ENCODE results near the gene COL27A1.

- TF ChIP-seq CTCF (optimal IDR thresholded peaks at IDR 0.05 in 1 of 3, IDR thresholded peaks at IDR 0.05 in 1 of 3, conservative IDR thresholded peaks at IDR 0.05 in 1 of 3; ENCODE audit: extremely low read depth in 1 of 3, insufficient read depth in 2 of 3, low read length in 3 of 3) (no peak), EZH2 (IDR thresholded peaks at IDR 0.05; ENCODE audit: low read length) (no peak)
Measured at GRCh38 chr9:114196979-114197622, 41.8 kb downstream of the COL27A1 start.

All from keratinocyte (primary cell).